Measurements from ENCODE around the gene KRT31.
"Not testable (repeated sequence)": the region's sequence is repeated elsewhere in the genome, so short reads cannot be mapped to it uniquely, and the experiment has no call there.

The KRT31 gene

DNA sequence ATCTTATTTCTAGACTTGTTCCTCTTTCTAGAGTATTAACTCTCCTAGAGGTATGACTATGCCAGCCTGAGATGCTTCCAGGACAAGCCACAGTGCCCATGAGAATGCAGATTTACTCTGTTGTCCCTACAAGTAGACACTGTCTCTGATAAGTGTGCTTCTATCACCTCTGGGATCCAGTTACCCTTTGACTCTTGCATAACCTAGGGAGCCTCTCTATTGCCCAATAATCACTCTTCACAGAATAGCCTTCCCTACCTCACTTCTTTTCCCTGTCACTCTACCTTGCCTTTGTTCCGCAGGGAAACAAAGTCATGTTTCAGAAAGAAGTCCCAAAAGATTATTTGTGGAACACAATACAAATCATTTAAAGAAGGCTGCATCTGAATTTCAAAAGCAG, 13.7 kb downstream of the KRT31 start:
- DNase-seq: no peak

DNA sequence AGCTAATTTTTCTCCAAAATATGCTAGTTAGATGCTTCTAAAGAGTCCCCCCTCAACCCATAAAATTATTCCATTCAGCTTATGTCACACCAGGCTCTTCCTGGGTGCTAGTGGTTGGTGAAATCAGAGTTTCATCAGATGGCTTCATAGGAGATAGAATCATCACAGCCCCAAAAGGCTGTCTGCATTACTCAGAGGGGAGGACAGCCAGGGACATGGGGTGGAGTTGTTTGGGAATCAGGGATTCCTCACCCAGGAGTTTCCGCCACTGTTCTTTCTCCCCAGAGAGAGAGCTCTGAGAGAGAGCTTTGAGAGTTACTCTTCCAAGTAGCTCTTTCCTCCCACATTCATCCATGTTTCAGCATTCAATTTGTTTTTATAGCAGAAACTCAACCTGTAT, 15.0 kb downstream of the KRT31 start:
- DNase-seq: no peak

DNA sequence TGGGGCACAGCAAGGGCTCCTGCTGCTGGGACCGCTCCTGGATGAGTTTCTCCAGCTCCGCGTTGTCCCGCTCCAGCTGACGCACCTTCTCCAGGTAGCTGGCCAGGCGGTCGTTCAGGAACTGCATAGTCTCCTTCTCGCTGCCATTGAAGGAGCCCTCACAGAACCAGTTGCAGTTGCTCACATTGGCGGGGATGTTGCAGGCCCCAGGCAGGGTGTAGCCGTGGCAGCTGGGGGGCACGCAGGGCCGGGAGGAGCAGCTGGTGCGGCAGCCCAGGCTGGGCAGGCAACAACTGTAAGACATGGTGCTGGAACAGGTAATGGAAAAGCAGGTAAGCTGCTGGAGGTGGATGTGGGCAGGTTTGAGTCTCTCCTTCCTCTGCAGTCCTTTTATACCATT, 15.5 kb downstream of the KRT31 start, which contains the start of gene KRT34:
TSS of gene KRT34 (minus strand) at position 364 of the 400 bp plus-strand sequence. CDS start at position 304, 60 bp downstream.
- DNase-seq: not testable (repeated sequence)

DNA sequence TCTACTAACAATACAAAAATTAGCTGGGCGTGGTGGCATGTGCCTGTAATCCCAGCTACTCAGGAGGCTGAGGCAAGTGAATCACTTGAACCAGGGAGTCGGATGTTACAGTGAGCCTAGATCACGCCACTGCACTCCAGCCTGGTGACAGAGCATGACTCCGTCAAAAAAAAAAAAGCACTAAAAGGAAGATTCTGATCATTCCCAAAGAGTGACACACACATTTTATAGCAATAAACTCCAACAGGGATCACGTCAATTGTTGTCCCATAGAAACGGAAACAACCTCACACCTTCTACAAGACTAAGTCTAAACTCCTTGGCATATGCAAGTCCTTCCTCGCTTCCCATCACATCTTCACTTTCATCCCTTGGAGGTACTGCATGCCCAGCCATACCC, 17.3 kb downstream of the KRT31 start:
- DNase-seq: not testable (repeated sequence)

DNA sequence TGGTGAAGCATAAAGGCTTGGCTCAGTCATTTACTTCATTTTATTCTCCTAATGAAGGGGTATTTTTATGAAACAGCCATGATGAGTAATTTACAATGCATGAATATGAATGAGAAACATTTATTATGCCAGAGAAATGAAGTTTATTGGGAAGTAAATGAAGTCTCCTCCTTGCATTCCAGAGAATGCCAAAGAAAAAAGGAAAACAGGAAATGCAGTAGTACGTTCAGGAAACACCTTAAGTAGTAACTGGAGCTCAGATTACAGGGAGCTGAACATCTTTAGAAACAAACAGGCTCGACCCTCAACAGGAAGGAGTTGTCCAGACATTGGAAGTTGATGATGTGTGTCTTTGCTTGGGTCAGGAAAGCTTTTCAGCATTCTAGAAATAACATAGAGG, 19.9 kb downstream of the KRT31 start:
- DNase-seq: no peak

DNA sequence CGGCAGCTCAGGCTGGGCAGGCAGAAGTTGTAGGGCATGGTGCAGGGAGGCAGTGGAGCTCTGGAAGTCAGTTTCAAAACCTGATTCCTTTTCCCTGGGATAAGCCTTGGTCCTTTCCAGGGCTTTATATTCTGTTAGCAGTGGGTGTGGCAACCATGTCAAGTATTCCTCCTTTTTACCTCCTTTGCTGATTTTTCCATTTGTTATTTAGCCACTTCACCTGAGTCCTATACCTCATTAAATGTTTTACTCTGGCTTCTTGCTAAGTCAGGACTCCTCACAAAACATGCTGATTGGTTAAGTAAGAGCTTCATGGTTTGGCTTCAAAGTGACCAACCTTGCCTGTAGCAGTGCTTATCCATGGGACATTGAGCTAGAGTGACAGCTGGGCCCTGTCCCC, 27.7 kb downstream of the KRT31 start, which contains the start of gene KRT33B:
TSS of gene KRT33B (minus strand) at position 101 of the 400 bp plus-strand sequence. CDS start at position 38, 63 bp downstream.
- DNase-seq: no peak

DNA sequence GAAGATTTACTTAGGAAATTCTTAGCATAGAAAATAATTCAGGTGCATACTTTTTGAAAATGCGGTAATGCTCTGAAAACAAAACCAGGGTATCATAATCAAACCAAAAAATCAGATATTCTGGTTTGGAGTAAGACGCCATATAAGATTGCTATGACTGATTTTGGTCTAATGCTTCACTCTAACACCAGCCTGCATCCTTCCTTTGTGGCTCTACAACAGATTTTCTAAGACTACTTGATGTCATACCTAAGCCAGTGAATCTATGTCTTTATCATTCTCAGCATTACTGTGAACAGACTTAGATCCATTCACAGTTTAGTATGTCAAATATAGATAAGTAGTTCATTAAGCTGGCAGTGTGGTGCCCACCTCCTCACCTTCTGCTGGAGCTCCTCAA, 28.4 kb downstream of the KRT31 start:
- DNase-seq: no peak

DNA sequence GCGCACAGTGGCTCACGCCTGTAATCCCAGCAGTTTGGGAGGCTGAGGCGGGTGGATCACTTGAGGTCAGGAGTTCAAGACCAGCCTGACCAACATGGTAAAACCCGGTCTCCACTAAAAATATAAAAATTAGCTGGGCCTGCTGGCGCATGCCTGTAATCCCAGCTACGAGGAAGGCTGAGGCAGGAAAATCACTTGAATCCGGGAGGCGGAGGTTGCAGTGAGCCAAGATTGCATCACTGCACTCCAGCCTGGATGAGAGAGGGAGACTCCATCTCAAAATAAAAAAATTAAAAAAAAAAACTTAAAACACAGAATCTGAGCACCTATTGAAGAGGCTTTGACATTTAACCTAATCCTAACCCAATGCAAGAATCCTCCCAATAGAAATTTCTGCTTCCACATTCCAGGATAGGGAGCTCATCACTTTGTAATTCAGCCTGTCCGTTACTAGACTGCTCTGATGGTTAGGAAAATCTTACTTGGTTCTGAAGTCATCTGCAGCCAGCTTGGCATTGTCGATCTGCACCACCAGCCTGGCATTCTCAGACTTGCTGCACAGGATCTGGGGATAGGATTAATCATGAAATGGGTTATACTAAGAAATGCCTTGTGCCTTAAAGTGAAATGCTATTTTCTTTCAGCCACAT, 29.9 kb downstream of the KRT31 start:
- DNase-seq: no peak

DNA sequence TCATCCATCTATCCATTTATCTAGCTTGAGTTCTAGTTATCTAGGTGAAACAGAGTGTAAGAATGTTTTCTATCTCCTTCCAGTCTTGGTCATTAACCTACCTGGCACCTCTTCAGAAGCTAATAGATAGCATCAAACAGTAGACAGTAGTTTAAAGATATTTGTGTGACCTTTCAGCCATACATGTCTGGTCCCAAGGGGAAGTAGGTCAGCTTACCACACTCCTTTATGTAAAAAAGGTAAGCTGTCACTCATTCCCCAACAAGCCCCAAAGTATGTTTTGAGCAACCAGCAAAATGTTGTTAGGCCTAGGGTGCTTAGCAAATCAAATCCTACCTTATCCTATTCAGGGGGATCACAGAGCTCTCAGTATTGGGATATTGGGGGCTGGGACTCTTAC, 31.3 kb downstream of the KRT31 start:
- no peak for DNase-seq

DNA sequence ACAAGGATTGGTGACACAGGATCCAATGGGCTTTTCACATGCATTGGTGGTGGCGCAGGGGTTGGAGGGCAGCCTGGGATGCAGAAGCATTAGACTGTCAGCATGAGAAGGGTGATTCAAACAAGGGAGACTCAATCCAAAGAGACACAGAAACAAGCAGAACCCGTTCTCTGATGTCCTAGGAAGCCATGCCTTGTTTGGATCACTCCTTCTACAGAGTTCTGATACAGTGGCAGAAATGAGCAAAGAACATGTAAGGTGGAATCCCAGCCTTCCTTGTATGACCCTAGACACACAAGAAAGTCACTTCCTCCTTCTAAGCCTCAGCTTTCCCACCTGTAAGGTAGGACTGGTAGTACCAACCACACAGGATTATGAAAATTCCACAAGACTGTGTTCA, 33.5 kb downstream of the KRT31 start:
- DNase-seq: no peak

DNA sequence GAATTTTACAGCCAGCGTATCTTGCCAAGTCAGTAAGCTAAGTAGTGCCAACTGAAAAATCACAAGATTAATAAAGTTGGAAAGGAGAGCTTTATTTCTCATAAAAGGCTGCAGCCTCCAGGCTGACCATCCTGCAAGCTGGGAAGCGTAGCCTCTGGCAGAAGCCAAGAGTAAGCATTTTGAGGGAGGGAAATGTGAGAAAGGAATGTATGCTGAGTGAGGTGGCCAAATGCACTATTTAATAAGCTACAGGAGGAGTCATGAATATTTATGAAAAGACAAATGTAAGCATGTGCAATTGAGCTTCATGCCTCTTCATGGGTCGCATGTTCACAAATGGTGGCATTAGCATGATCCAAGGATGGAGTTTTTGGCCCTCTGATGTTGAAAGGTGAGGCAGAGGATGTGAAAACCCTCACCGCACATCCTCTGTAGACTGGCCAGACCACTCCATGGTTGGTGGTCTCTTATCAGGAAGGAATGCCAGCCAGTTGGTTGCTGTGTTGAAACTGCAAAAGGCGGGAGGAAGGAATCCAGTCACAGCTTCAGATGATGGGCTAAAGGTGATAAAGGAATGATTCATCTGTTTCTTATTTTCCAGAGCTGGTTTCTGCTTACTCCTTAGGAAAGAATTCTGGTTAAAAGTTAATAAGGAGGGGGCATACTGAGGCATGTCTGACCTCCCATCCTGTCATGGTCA, 37.0 kb downstream of the KRT31 start:
- DNase-seq: no peak

DNA sequence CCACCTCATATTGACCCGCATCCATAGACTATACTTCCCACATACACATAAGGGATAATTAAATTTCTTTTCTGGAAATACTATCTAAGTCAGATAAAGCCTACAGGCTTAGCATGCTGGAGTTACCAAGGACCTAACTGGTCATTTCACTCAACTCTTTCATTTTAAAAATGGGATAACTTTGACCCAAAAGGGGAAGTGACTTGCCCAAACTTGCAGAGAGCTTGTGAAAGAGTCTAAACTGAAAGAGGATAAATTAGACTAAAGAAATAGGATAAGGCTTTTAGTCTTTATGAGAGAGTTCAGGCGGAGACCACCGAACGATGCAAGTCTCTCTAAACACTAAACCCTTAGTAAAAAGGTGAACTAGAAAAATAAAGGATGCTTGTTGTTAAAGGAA, 42.9 kb downstream of the KRT31 start:
- no peak for DNase-seq

DNA sequence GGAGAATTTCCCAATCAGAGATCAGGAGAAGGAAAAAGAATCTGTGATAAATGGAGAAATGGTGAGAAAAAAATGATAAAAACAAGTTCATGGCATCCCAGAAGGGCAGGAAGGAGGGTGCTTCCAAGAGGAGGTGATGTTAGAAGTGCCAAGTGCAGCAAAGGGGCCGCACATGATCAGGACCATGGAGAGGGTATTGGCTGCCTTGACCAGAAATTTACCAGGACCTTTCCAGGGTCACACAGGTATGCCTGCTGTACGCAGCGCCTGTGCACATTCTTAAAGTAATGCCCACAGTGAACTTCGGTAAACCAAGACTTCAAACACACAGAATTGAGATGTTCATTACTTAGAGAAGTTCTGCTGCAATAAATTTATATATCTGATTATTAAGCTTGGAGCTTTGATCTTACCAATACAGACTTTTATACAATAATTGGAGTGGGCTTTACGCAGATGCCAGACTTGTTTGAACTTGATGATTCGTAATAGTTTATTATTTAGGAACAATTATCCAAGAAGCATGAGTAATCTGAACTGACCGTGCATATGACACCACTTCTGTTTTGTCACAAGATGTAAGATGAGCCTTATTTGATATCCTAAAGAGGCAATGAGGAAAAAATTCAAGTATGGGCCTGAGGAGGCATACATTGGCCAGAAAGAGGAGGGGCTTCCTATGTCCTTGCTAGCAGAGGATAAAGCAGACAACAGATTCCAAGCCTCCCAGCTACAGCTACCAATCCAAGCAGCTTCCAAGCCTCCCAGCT, 44.6 kb downstream of the KRT31 start:
- no peak for DNase-seq

DNA sequence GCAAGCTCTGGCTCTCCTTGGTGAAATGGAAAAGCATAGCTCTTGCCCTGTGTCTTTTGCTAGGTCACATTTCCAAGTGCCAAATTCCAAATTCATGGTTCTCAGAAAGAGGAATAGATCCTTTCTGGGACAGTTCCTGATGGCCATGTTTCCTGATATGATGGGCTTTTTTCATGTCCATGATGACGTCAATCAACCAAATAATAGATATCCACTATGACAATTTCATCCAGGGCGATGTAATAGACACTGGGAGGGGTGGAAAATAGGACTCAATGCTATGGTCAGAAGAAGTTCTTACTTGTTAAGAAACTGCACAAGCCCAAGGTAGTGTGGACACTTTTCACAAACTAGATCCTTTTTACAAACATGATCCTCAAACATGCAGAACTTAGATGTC, 46.2 kb downstream of the KRT31 start:
- no peak for DNase-seq

DNA sequence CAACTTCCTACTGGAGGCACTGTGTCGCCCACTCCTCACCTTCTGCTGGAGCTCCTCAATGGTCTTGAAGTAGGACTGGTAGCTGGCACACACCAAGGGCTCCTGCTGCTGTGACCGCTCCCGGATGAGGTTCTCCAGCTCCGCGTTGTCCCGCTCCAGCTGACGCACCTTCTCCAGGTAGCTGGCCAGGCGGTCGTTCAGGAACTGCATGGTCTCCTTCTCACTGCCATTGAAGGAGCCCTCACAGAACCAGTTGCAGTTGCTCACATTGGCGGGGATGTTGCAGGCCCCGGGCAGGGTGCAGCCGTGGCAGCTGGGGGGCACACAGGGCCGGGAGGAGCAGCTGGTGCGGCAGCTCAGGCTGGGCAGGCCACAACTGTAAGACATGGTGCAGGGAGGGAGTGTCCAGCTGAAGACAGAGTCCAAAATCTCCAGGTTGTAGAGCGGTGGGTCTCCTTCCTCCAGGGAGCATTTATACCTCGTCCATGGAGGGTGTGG, 47.0 kb downstream of the KRT31 start, which contains the start of gene KRT33A:
TSS of gene KRT33A (minus strand) at position 448 of the 498 bp plus-strand sequence. CDS start at position 387, 61 bp downstream.
- not testable (repeated sequence) for DNase-seq

DNA sequence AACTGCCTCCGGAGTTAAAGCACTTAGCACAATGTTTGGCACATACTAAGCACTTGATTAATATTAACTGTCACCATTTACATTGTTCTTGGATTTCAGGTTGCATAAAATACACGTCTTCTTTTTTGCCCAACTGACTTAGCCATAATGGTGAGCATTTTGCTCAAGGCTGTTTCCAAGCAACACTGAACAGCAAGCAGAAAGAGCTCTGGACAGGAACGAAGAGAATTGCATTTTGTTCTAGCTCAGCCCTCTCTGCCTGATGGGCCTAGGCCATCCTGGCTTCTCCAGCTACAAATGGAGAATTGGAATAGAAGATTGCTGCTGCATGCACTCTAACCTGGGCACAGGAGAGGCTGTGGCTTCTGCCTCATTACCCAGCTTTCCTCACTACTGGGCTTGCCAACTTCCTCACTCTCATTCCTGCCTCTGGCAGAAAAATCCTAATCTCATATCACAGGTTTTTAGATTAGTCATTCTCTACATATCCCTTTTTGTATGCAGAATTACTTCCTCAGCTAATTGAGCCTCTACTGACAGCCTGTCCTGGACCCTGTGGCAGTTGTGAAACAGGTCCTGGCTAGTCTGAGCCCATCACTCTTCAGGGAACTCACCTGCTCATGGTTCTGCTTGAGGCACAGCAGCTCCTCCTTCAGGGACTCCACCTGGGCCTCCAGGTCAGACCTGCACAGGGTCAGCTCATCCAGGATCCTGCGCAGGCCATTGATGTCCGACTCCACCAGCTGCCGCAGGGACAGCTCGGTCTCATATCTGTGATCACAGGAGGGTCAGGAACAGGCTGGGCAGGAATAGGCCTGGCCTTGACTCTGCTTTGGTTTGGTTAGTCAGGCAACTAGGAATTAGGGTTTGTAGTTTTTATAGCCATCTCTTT, 49.3 kb downstream of the KRT31 start:
- DNase-seq: no peak

DNA sequence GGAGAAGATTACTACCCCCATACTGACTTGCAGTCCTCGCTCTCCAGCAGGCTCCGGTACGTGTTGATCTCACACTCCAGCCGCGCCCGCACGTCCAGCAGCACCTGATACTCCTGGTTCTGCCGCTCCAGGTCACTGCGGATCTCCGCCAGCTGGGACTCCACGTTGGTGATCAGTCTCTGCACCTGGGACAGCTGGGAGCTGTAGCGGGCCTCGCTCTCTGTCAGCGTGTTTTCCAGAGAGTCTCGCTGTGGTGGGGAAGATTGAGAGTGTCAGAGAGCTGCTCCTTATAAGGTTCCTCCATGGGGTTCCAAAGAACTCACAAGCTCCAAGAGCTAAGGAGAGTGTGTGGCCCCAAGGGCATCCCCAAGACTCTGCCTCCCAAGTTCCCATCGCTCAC, 51.0 kb downstream of the KRT31 start:
- not testable (repeated sequence) for DNase-seq

DNA sequence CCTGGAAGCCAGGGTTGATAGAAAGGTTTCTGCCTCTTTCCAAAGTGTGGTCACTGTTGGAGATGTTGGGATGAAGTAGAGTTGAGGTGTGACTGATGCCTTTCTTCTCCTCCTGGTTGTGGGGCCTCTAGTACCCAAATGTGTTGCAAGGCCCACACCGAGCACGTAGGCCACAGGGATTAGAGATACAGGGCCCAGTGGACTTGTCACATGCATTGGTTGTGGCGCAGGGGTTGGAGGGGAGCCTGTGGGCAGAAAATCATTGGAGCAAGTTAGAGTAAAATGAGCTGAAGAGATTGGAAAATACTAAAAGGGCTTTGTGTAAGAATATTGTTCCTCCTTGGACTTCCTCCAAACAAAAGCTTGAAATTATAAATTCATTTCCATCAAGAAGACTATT, 51.4 kb downstream of the KRT31 start:
- no peak for DNase-seq
